Heart left ventricle (tissue), 16 donors: ENCODE results near the gene IQCF5. TPM values are rescaled to one million over a fixed set of nuclear protein-coding genes. Genes with fewer than 3 reads are reported as not detected.

Experiments
- ATAC-seq, 4 donors: fragments of 200-7000 bp; cut with Tn5 transposase; one replicate each; pipeline ENCODE4 v1.9.1; 2020 to 2022; ENCODE audit warnings: moderate library complexity in 4 of 4, mild to moderate bottlenecking in 3 of 4, moderate number of reproducible peaks in 1 of 4
- DNase-seq, 5 donors: peaks; one replicate each; pipeline ENCODE4 v3.0.0-alpha.2; 2020
- H3K27ac ChIP-seq, 12 donors: fragments of 200-600 bp; sonication (generic) in 4 of 12; one replicate each; pipeline versions ENCODE4 v1.5.0 to v1.8.0; 2016 to 2022; ENCODE audit warnings: mild to moderate bottlenecking in 2 of 12
- H3K27me3 ChIP-seq, 9 donors: fragments of 200-600 bp; sonication (generic) in 2 of 9; one replicate each; pipeline versions ENCODE4 v1.5.1 to v1.8.0; 2016 to 2022; ENCODE audit warnings: mild to moderate bottlenecking in 3 of 9
- H3K36me3 ChIP-seq, 9 donors: fragments of 200-600 bp; sonication (generic) in 2 of 9; one replicate each; pipeline versions ENCODE4 v1.5.0 to v1.8.0; 2018 to 2022; ENCODE audit warnings: mild to moderate bottlenecking in 2 of 9
- H3K4me1 ChIP-seq, 12 donors: fragments of 200-600 bp; sonication (generic) in 4 of 12; one replicate each; pipeline versions ENCODE4 v1.5.0 to v1.8.0; 2016 to 2022; ENCODE audit warnings: mild to moderate bottlenecking in 3 of 12
- H3K4me3 ChIP-seq, 12 donors: fragments of 200-600 bp; sonication (generic) in 4 of 12; one replicate each; pipeline versions ENCODE4 v1.5.0 to v1.8.0; 2017 to 2022; ENCODE audit warnings: mild to moderate bottlenecking in 9 of 12, moderate library complexity in 4 of 12
- H3K9me3 ChIP-seq, 12 donors: fragments of 200-600 bp; sonication (generic) in 4 of 12; one replicate each; pipeline versions ENCODE4 v1.5.0 to v1.8.0; 2016 to 2022; ENCODE audit warnings: mild to moderate bottlenecking in 1 of 12
- CTCF ChIP-seq, 12 donors: fragments of 200-600 bp; sonication (generic) in 4 of 12; IDR thresholded peaks; one replicate each; pipeline versions ENCODE4 v1.5.0 to v1.8.0; 2018 to 2022; ENCODE audit warnings: antibody characterized with exemption in 12 of 12, mild to moderate bottlenecking in 5 of 12
- POLR2A ChIP-seq, 2 donors: fragments of 450-650 bp; IDR thresholded peaks; one replicate each; pipeline ENCODE4 v1.6.1; 2017; ENCODE audit warnings: antibody characterized with exemption in 2 of 2, mild to moderate bottlenecking in 2 of 2, moderate library complexity in 2 of 2
- WGBS, 4 donors: extraction: QIAGEN DNeasy Blood & Tissue Kit in 2 of 4; methylation state at CpG; one replicate each; pipeline versions ENCODE4 v1.1.5 to v1.1.7; 2013 to 2018; 5-methylcytosine and 5-hydroxymethylcytosine counted together
- intact Hi-C, 10 donors: fragments of 100-400 bp; cut with DNase I; formaldehyde crosslinking; loops; one replicate each; pipeline versions ENCODE4 v1.11.1 to v1.14.2; 2022
- polyA plus RNA-seq, 2 donors: library from polyadenylated mRNA; stranded (reverse); fragments of 200-250 nt; gene quantifications; one replicate each; pipeline ENCODE4 v1.2.3, GENCODE V29; 2013
- total RNA-seq, 9 donors: library from RNA; depleted of rRNA in 2 of 9; stranded (reverse); fragments of >200 nt in 2 of 9; fragmentation: NEBNext Ultra II Directional in 3 of 9; extraction: Animal tissue kit (Norgen Biotek cat#: 25700) in 3 of 9; gene quantifications; one replicate each; pipeline versions ENCODE4 v1.1.0 to v1.2.4, GENCODE V29; 2016 to 2023
- donor health status: ischemic (EF 13 %, LVEDD 7.1; RV severe dilation, severe dysfunction).
- donor health status: healthy with polysubstance abuse.
- donor health status: DM: no; HTN: yes; CAD: no.
- donor health status: DM: no; HTN: no; CAD: no.
- donor health status: ischemic (EF 25% LVEDD 6.9; RV normal size, moderate dysfunction).
- donor health status: ischemic (EF 25% LVEDD 5.7; RV mildly dilated, moderate dysfunction).
- donor health status: healthy.
- donor health status: DM: yes; HTN: yes; CAD: no.
- donor health status: ischemic (EF 35%, LVEDD 5.7; RV mildly dilated, moderate dysfunction).
- donor health status: nonischemic (EF 11% LVEDD 7.7; RV severe dilation, severe dysfunction).
- donor health status: DM: yes; HTN: yes; CAD: no.
- donor health status: PGD.
- donor health status: ischemic (EF 29% LVEDD 5.4; RV normal size, mild dysfunction).
- donor health status: nonischemic (EF 23%, LVEDD 6.1; RV moderate dilation, normal function).

Gene IQCF5
- total and polyA plus RNA-seq, 11 donors, result not detected

- WGBS, 4 donors, result 60 to 75% (median 69%) methylated on average over 4 of the region's 4 CpGs
- no peaks in the 10 kb centered on the region for H3K4me1 ChIP-seq
- no peaks in the 10 kb centered on the region for H3K36me3 ChIP-seq
- ATAC-seq (no peak), DNase-seq (no peak)
- intact Hi-C loops, result no loop called here
- TF ChIP-seq CTCF (IDR thresholded peaks at IDR 0.05) (no peak), POLR2A (IDR thresholded peaks at IDR 0.05) (no peak)
- no peak overlapping the region for H3K27ac ChIP-seq
- H3K4me3 ChIP-seq, result no peak overlapping the region
- H3K9me3 ChIP-seq, result no peaks in the 10 kb centered on the region
- peaks cover 0 to 27% (median 0%) of the 10 kb centered on the region in 9 donors for H3K27me3 ChIP-seq
Measured at GRCh38 chr3:51874889-51875288, 512 bp downstream of the IQCF5 start.

DNA sequence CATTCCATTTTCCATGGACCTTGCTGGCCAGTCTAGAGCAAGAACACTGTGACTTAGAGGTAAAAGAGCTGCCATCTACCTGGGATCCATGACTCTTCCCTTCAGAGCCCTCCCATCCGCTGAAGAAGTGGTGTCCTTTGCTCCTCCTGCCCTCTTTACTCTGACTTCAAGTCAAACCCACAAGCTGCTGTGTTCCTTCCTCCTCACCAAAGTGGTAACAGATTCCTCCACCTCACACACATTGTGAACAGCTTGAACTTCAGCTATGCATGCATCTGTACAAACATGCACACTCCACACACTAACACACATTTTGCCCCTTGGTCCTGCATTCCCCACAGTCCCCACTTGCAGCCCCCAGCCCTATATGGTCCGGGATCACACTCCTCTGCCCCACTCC, 990 bp downstream of the IQCF5 start:
- DNase-seq (no peak), ATAC-seq (peak in 1 of 4 donors; percentile 36)
- Histone ChIP-seq H3K4me3 (no peak overlapping the region), H3K27ac (no peak overlapping the region), H3K9me3 (no peaks in the 10 kb centered on the region), H3K27me3 (peaks cover 0 to 26% (median 0%) of the 10 kb centered on the region in 9 donors), H3K4me1 (no peaks in the 10 kb centered on the region), H3K36me3 (no peaks in the 10 kb centered on the region)
- intact Hi-C loops, result no loop called here
- no peak for TF ChIP-seq CTCF (IDR thresholded peaks at IDR 0.05)
- no peak for TF ChIP-seq POLR2A (IDR thresholded peaks at IDR 0.05)
- whole genome bisulfite sequencing, 4 donors, result 68 to 82% (median 72%) methylated on average over 2 of the region's 2 CpGs

- no peaks in the 10 kb centered on the region for H3K4me1 ChIP-seq
- peaks cover 0 to 28% (median under 1%) of the 10 kb centered on the region in 9 donors for H3K27me3 ChIP-seq
- DNase-seq (no peak), ATAC-seq (no peak)
- no peak overlapping the region for H3K27ac ChIP-seq
- no peaks in the 10 kb centered on the region for H3K36me3 ChIP-seq
- H3K4me3 ChIP-seq, result no peak overlapping the region
- TF ChIP-seq POLR2A (IDR thresholded peaks at IDR 0.05) (no peak), CTCF (IDR thresholded peaks at IDR 0.05) (no peak)
- intact Hi-C loops, result no loop called here
- no peaks in the 10 kb centered on the region for H3K9me3 ChIP-seq
- WGBS, 4 donors, result 92 to 100% (median 96%) methylated on average over 10 of the region's 10 CpGs
Measured at GRCh38 chr3:51873876-51874275, 1.5 kb downstream of the IQCF5 start.

DNA sequence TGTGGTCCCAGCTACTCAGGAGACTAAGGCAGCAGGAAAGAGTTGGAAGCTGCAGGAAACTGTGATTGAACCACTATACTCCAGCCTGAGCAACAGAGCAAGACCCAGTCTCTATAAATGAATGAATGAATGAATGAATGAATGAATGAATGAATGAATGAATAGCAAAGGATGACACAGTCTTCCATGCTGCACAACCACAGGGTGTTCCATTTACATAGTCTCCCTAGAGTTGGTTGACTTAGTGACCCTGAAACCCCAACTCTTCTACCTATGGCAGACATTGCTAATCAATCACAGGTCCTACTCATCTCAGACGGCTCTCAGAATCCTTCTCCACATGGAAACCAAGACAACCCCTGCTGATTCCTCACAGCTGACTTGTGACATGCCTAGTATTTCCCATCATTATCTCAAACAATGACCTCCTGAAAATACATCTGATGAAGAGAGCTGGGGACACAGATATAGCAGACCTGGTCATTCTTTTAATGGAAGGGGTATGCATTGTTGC, 2.1 kb downstream of the IQCF5 start:
- intact Hi-C loops, result no loop called here
- Histone ChIP-seq H3K27me3 (peaks cover 0 to 28% (median 6%) of the 10 kb centered on the region in 9 donors), H3K27ac (no peak overlapping the region), H3K4me1 (no peaks in the 10 kb centered on the region), H3K36me3 (no peaks in the 10 kb centered on the region), H3K9me3 (no peaks in the 10 kb centered on the region), H3K4me3 (no peak overlapping the region)
- no peak for DNase-seq
- ATAC-seq, result no peak
- TF ChIP-seq CTCF (IDR thresholded peaks at IDR 0.05) (no peak), POLR2A (IDR thresholded peaks at IDR 0.05) (no peak)
- 33 to 63% (median 55%) methylated on average over 1 of the region's 1 CpG for WGBS, 4 donors
